HepG2 (cell line): ENCODE data around the gene PSMC3IP. TPM values are rescaled to one million over a fixed set of nuclear protein-coding genes. Genes with fewer than 3 reads are reported as not detected.
A peak's percentile ranks its signal among the peaks of the same experiment; 100 is the strongest.

ENCODE experiments used
- AKAP8 ChIP-seq: sonication (generic); formaldehyde crosslinking; IDR thresholded peaks from 2 replicates; pipeline ENCODE4 v1.5.1; 2020; ENCODE audit warnings: mild to moderate bottlenecking, missing genetic modification reagents
- ATF7 ChIP-seq, 2 experiments: fragments of 450-650 bp in 1 of 2; sonication (generic) in 1 of 2; formaldehyde crosslinking in 1 of 2; IDR thresholded peaks; 2 replicates each; pipeline versions ENCODE4 v1.4.0 to v1.6.1; 2016 to 2020; ENCODE audit warnings: antibody characterized with exemption in 1 of 2, mild to moderate bottlenecking in 1 of 2, missing genetic modification reagents in 1 of 2
- DBP ChIP-seq: sonication (generic); formaldehyde crosslinking; IDR thresholded peaks from 2 replicates; pipeline ENCODE4 v1.4.0; 2020; ENCODE audit warnings: missing genetic modification reagents; ENCODE audit errors: not compliant biosample characterization
- GLMP ChIP-seq: sonication (generic); formaldehyde crosslinking; IDR thresholded peaks from 2 replicates; pipeline ENCODE4 v1.9.0; 2021; ENCODE audit warnings: missing genetic modification reagents, mild to moderate bottlenecking, borderline replicate concordance
- HIC2 ChIP-seq: sonication (generic); formaldehyde crosslinking; IDR thresholded peaks from 2 replicates; pipeline ENCODE4 v1.9.0; 2022; ENCODE audit warnings: low read depth, missing genetic modification reagents
- HMGXB4 ChIP-seq, 2 experiments: sonication (generic) in 1 of 2; formaldehyde crosslinking in 1 of 2; IDR thresholded peaks; 2 replicates each; pipeline versions ENCODE4 v1.4.0 to v1.6.1; 2018 to 2020; ENCODE audit warnings: missing genetic modification reagents in 2 of 2, borderline replicate concordance in 1 of 2, low read depth in 1 of 2, mild to moderate bottlenecking in 1 of 2, missing biosample characterization in 1 of 2
- LCORL ChIP-seq, 2 experiments: fragments of 450-650 bp in 1 of 2; sonication (generic) in 1 of 2; formaldehyde crosslinking in 1 of 2; IDR thresholded peaks; 2 replicates each; pipeline versions ENCODE4 v1.5.0 to v1.6.1; 2017 to 2020; ENCODE audit warnings: antibody characterized with exemption in 1 of 2, missing genetic modification reagents in 1 of 2
- NFIB ChIP-seq: sonication (generic); formaldehyde crosslinking; IDR thresholded peaks from 2 replicates; pipeline ENCODE4 v1.9.0; 2021; ENCODE audit warnings: missing genetic modification reagents, mild to moderate bottlenecking, borderline replicate concordance
- PBX2 ChIP-seq: IDR thresholded peaks from 2 replicates; pipeline ENCODE4 v1.6.1; 2016; ENCODE audit warnings: control low read depth
- RFX1 ChIP-seq: fragments of 450-650 bp; IDR thresholded peaks from 2 replicates; pipeline ENCODE4 v1.6.1; 2017
- SNAI1 ChIP-seq: sonication (generic); formaldehyde crosslinking; IDR thresholded peaks from 2 replicates; pipeline ENCODE4 v1.5.0; 2020; ENCODE audit warnings: mild to moderate bottlenecking, missing genetic modification reagents, borderline replicate concordance
- SUZ12 ChIP-seq: fragments of 150-350 bp; IDR thresholded peaks from 2 replicates; pipeline ENCODE4 v1.6.1; 2014; ENCODE audit warnings: low read depth, low read length
- ZBTB37 ChIP-seq: sonication (generic); formaldehyde crosslinking; IDR thresholded peaks from 2 replicates; pipeline ENCODE4 v1.4.0; 2020; ENCODE audit warnings: mild to moderate bottlenecking, missing genetic modification reagents
- ZEB1 ChIP-seq: IDR thresholded peaks from 2 replicates; pipeline ENCODE4 v1.6.1; 2012; ENCODE audit warnings: mild to moderate bottlenecking, low read depth, inconsistent platforms; ENCODE audit not compliant: insufficient replicate concordance
- ZNF326 ChIP-seq: sonication (generic); formaldehyde crosslinking; IDR thresholded peaks from 2 replicates; pipeline ENCODE4 v1.4.0; 2020; ENCODE audit warnings: missing genetic modification reagents, borderline replicate concordance
- ZNF335 ChIP-seq: sonication (generic); formaldehyde crosslinking; IDR thresholded peaks from 2 replicates; pipeline ENCODE4 v1.4.0; 2020; ENCODE audit warnings: missing genetic modification reagents
- ZNF354B ChIP-seq: sonication (generic); formaldehyde crosslinking; IDR thresholded peaks from 2 replicates; pipeline ENCODE4 v1.8.0; 2022; ENCODE audit warnings: mild to moderate bottlenecking, missing genetic modification reagents
- ZNF589 ChIP-seq: sonication (generic); formaldehyde crosslinking; conservative IDR thresholded peaks from 2 replicates; pipeline ENCODE4 v1.8.0; 2022; ENCODE audit warnings: mild to moderate bottlenecking, moderate library complexity, missing genetic modification reagents
- polyA plus RNA-seq, 8 experiments: library from polyadenylated mRNA; depleted of rRNA in 3 of 8; stranded (reverse) in 7 of 8; unstranded in 1 of 8; fragments of >200 nt; fragmentation: Illumina TruSeq in 4 of 8; extraction: Trizol in 4 of 8; gene quantifications; 2 replicates each; pipeline versions ENCODE4 v1.2.1 to v1.2.3, GENCODE V29; 2011 to 2016; ENCODE audit warnings: low read depth in 4 of 8, missing spikeins in 1 of 8, mixed read lengths in 1 of 8; ENCODE audit not compliant: insufficient read depth in 1 of 8
- total RNA-seq, 5 experiments: library from RNA; depleted of rRNA; stranded (reverse); fragments of >200 nt; fragmentation: Illumina TruSeq; extraction: Trizol; gene quantifications; 2 replicates each; pipeline ENCODE4 v1.2.3, GENCODE V29; 2016; ENCODE audit warnings: low read depth in 1 of 5

The PSMC3IP gene
- total and polyA plus RNA-seq, 2 of the 13 experiments (the other 11 are each of a cell fraction or from before 2014, with no cell fraction given), result 6.5 to 22.4 TPM

- TF ChIP-seq HIC2, result peak; percentile 90
- no peak for TF ChIP-seq SUZ12
- TF ChIP-seq PBX2 (CRISPR knock-in tag), result no peak
- no peak; the same call in 1 of the 2 replicates for TF ChIP-seq ZNF326
- TF ChIP-seq ZNF335 (CRISPR knock-in tag), result peak; percentile 79; the same call in 1 of the 2 replicates
- peak; percentile 90 for TF ChIP-seq AKAP8 (CRISPR knock-in tag)
- no peak for TF ChIP-seq DBP
- TF ChIP-seq ZBTB37 (CRISPR knock-in tag), result no peak
- no peak for TF ChIP-seq GLMP (CRISPR knock-in tag)
- no peak for TF ChIP-seq LCORL (IDR thresholded peaks at IDR 0.05)
- TF ChIP-seq LCORL (CRISPR knock-in tag; IDR thresholded peaks at IDR 0.05), result peak; percentile 90
- TF ChIP-seq ZEB1, result no peak
- TF ChIP-seq ATF7 (IDR thresholded peaks at IDR 0.05), result no peak
- TF ChIP-seq ATF7 (CRISPR knock-in tag; IDR thresholded peaks at IDR 0.05), result peak; percentile 75
- peak; percentile 92; the same call in 1 of the 2 replicates for TF ChIP-seq ZNF354B (CRISPR knock-in tag)
- TF ChIP-seq SNAI1 (CRISPR knock-in tag), result peak; percentile 72; the same call in 1 of the 2 replicates
- TF ChIP-seq HMGXB4 (CRISPR knock-in tag; IDR thresholded peaks at IDR 0.05; ENCODE audit: borderline replicate concordance in 1 of 2, low read depth in 1 of 2), result peak; percentile 88 to 91
- peak; percentile 82; the same call in 1 of the 2 replicates for TF ChIP-seq ZNF589 (CRISPR knock-in tag)
- no peak for TF ChIP-seq RFX1
- TF ChIP-seq NFIB, result peak; percentile 98
Measured at GRCh38 chr17:42566883-42567573, 10.5 kb downstream of the PSMC3IP start, which contains the start of gene MLX (continued).
